Muscle layer of colon (tissue), 2 donors: ENCODE data around the gene CLTB.

Experiments used
- H3K27ac ChIP-seq: one replicate; pipeline ENCODE4 v1.7.0; 2013; ENCODE audit warnings: low read depth, mild to moderate bottlenecking, low read length, moderate library complexity
- H3K27me3 ChIP-seq, 2 donors: one replicate each; pipeline ENCODE4 v1.7.0; 2013; ENCODE audit warnings: low read length in 2 of 2, mild to moderate bottlenecking in 2 of 2; ENCODE audit not compliant: insufficient read depth in 2 of 2, control insufficient read depth in 1 of 2
- H3K36me3 ChIP-seq: one replicate; pipeline ENCODE4 v1.7.0; 2013; ENCODE audit warnings: mild to moderate bottlenecking, low read length; ENCODE audit not compliant: insufficient read depth
- H3K4me1 ChIP-seq: one replicate; pipeline ENCODE4 v1.7.0; 2013; ENCODE audit warnings: mild to moderate bottlenecking, low read length; ENCODE audit not compliant: insufficient read depth
- H3K4me3 ChIP-seq, 2 donors: one replicate each; pipeline ENCODE4 v1.7.0; 2013; ENCODE audit warnings: low read length in 2 of 2, low read depth in 1 of 2, mild to moderate bottlenecking in 1 of 2, moderate library complexity in 1 of 2
- H3K9ac ChIP-seq: one replicate; pipeline ENCODE4 v1.7.0; 2013; ENCODE audit warnings: low read length
- H3K9me3 ChIP-seq: one replicate; pipeline ENCODE4 v1.7.0; 2013; ENCODE audit warnings: mild to moderate bottlenecking, low read length
- donor health status: abdominal sarcoma.
- donor health status: Adenocarcinoma of cecum.

The CLTB gene

GRCh38 chr5:176369934-176370711, 46.2 kb downstream of the CLTB start:
- no peaks in the 10 kb centered on the region for H3K27me3 ChIP-seq
- no peak overlapping the region for H3K9ac ChIP-seq
- no peak overlapping the region for H3K27ac ChIP-seq
- H3K9me3 ChIP-seq: no peaks in the 10 kb centered on the region
- H3K4me3 ChIP-seq: no peak overlapping the region
- peaks cover 50% of the 10 kb centered on the region for H3K36me3 ChIP-seq
- peaks cover 22% of the 10 kb centered on the region for H3K4me1 ChIP-seq

DNA sequence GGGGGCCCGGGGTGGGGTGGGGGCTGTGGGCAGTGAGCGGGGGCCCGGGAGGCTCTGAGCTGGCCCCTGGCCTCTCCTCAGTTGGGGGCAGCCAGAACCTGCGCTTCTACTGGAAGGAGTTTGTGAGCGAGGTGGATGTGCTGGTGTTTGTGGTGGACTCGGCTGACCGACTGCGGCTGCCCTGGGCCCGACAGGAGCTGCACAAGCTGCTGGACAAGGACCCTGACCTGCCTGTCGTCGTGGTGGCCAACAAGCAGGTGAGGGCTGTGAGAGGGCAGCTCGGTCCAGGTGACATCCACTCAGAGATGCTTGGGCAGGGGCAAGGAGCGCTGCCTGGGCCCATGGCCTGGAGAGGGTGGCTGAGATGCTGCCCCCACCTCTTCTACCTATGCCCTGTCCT, 47.6 kb downstream of the CLTB start:
- Histone ChIP-seq H3K4me3 (no peak overlapping the region), H3K9ac (no peak overlapping the region), H3K27me3 (no peaks in the 10 kb centered on the region), H3K9me3 (no peaks in the 10 kb centered on the region), H3K4me1 (peaks cover 26% of the 10 kb centered on the region), H3K27ac (no peak overlapping the region), H3K36me3 (peaks cover 50% of the 10 kb centered on the region)

DNA sequence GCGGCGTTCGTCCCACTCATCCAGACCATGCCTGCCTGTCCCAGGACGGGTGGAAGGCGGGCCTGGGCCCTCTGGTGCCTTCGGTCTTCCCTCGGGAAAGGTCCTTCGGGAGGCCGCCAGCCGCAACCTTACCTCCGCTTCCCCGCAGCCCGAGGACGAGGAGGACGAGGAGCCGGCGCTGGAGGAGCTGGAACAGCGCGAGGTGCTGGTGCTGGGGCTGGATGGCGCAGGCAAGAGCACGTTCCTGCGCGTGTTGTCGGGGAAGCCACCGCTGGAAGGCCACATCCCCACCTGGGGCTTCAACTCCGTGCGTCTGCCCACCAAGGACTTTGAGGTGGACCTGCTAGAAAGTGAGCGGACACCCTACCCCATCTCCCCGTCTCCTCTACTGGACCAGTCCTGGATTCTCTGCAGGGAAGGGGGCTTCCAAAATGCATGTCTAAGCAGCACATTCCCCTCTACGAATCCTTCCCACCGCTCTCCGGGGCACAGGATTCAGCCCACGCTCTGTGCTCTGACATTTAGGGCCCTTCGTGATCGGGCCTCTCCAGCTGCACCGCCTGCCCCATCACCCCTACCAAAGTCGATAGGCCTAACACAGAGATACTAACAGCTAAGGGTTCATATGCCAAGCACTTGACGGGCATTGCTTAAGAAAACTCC, 50.0 kb downstream of the CLTB start:
- peak overlapping the region; percentile 88 for H3K27ac ChIP-seq
- no peak overlapping the region for H3K9ac ChIP-seq
- peaks cover 17% of the 10 kb centered on the region for H3K4me1 ChIP-seq
- H3K36me3 ChIP-seq: peaks cover 31% of the 10 kb centered on the region
- H3K4me3 ChIP-seq: peak overlapping the region; percentile 77 to 80
- no peaks in the 10 kb centered on the region for H3K9me3 ChIP-seq
- no peaks in the 10 kb centered on the region for H3K27me3 ChIP-seq

DNA sequence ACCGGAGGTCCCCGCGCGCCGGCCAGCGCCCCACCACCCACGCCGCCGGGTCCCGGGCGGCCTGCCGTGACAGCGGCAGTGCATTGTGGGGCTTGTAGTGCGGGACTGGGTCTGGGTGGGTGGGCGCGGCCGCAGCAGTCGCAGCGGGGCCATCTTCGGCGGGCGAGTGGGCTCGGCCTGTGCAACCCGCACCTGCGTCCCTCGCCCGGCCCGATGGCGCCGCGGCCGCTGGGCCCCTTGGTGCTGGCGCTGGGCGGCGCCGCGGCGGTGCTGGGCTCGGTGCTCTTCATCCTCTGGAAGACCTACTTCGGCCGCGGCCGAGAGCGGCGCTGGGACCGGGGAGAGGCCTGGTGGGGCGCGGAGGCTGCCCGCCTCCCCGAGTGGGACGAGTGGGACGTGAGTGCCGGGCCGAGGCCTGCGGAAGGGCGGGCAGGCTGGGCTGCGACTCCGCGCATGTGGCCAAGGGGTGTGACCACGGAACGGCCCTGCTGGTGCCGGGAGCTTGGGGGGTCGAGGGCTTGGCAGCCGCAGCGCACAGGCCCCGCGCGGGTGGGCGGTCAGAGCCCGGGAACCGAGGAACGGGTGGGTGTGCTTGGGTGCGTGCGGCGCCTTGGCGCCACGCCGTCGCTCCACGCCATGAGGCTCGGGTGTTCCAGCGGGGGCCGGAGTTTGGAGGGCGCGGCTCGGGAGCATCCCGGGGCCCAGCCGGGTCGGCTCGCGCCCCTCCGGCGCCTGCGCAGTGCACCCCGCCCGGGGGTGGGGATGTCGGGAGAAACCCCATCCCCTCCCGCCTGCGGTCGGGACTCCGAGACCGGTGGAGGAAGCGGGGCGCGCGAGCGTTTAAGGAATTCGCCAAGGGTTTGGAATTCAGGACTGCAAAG, 50.7 kb downstream of the CLTB start, which contains the start of gene ARL10:
ARL10 (plus strand) TSS at position 137 of the 881 bp plus-strand sequence; CDS start at position 214, 77 bp downstream.
- peak within 1 kb of the TSS; percentile 77 to 80 for H3K4me3 ChIP-seq
- H3K9me3 ChIP-seq: no peaks in the 10 kb centered on the region
- peak within 1 kb of the TSS; percentile 88 for H3K27ac ChIP-seq
- H3K36me3 ChIP-seq: peaks cover 29% of the 10 kb centered on the region
- peaks cover 17% of the 10 kb centered on the region for H3K4me1 ChIP-seq
- peak within 1 kb of the TSS; percentile 86 for H3K9ac ChIP-seq
- no peaks in the 10 kb centered on the region for H3K27me3 ChIP-seq

DNA sequence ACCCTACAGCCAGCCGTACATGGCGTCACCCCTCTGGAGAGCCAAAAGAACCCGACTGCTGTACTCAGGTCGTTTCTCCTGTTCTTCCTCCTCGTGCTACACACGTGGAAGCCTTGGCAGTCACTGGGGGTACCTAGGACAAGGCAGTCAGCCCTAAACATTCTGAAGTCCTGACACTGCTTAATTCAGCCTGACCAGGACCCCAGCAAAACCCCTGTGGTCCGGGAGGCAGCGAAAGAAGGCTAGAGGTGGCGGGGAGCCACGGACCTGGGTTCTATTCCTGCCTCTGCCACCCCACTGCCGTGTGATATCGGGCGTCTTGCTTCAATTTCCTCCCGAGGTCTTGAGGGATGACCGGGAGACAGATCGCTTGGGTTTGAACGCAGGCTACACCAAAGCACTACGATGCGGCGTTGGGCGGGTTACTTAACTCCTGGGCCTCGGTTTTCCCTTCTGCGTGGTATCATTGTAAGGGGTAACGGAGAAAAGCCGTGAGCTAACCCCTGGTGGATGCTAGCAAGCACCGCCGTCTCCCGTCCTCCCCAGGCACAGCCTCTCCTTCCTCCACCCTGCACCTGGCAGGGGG, 51.5 kb downstream of the CLTB start:
- Histone ChIP-seq H3K9me3 (no peaks in the 10 kb centered on the region), H3K4me1 (peaks cover 19% of the 10 kb centered on the region), H3K27ac (peak overlapping the region; percentile 88), H3K36me3 (peaks cover 22% of the 10 kb centered on the region), H3K4me3 (peak overlapping the region; percentile 77 to 80), H3K9ac (peak overlapping the region; percentile 86), H3K27me3 (no peaks in the 10 kb centered on the region)

GRCh38 chr5:176362233-176362490, 54.2 kb downstream of the CLTB start:
- Histone ChIP-seq H3K36me3 (peaks cover 9% of the 10 kb centered on the region), H3K9ac (no peak overlapping the region), H3K27ac (peak overlapping the region; percentile 77), H3K4me1 (peaks cover 20% of the 10 kb centered on the region), H3K9me3 (no peaks in the 10 kb centered on the region), H3K4me3 (peak overlapping the region; percentile 87 to 90), H3K27me3 (no peaks in the 10 kb centered on the region)

DNA sequence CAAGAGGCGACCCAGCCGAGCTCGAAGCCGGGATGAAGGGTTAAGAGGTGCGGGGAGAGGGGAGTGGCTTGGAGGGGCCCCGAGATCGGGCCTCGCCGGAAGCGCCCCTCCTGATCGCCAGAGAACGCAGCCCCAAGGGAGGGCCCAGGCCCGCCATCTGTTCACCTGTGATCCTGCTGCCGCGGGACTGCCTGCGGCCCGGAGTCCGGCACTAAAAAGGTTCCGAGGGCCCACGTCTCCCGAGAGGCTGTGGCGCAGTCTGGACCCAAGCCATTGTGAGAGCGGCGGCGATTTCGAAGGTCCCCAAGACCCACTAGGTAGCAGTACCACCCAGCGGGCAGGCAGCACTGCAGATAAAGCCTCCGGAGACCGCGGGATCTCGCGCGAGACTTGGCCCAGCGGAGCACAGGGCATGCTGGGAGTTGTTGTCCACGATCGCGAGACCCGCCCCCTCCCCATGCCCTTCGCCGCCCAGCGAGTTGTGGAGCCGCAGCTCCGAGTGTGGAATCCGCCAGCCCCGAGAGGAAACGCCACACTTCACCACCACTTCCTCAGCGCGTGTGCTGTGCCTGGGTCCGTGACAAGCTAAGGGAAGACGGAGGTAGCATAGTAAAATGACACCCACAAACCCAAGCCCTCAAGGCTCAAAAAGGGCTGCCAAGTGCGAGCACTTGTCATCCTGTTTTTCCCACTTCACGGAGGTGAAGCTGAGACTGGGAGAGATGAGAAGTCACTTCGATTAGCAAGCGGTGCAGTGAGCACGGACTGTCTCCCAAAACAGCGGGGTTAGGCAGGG, 54.7 kb downstream of the CLTB start, which contains the start of gene KIAA1191:
KIAA1191 (minus strand) TSS at position 328 of the 796 bp plus-strand sequence. CDS start 2,256 bp downstream, outside the sequence.
- peaks cover 11% of the 10 kb centered on the region for H3K36me3 ChIP-seq

DNA sequence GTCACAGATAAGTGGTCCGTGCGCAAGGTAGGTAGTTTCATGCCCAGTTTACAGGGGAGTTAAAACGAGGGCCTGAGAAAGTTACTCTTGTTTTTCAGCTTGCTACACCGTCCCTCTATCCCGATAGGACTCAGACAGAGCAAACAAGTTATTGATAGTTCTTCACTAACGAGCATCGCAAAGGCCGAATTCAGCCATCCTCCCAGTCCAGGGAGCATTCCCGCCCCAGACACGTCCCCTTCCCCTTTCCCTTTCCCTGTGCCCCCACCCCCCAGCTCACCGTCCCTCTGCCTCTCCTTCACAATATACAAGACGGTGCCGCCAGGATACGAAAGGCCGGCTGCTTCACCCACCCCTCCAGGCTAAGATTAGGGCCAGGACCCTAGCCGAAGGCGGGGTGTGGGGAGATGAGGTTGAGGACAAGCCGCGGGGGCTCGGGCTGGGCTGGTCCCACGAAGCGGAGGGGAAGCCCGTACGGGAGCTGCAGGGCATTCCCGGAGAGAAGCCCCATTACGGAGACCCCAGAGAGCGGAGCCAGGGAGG, 55.4 kb downstream of the CLTB start:
- Histone ChIP-seq H3K27ac (peak overlapping the region; percentile 77), H3K9me3 (no peaks in the 10 kb centered on the region), H3K27me3 (no peaks in the 10 kb centered on the region), H3K4me3 (peak overlapping the region; percentile 87 to 90), H3K4me1 (peaks cover 13% of the 10 kb centered on the region), H3K36me3 (peaks cover 18% of the 10 kb centered on the region), H3K9ac (peak overlapping the region; percentile 18)

More for the DNA sequence above, 54.7 kb downstream of the CLTB start, which contains the start of gene KIAA1191:
- Histone ChIP-seq H3K27ac (peak within 1 kb of the TSS; percentile 77), H3K9ac (peak within 1 kb of the TSS; percentile 18), H3K4me1 (peaks cover 19% of the 10 kb centered on the region), H3K4me3 (peak within 1 kb of the TSS; percentile 87 to 90), H3K27me3 (no peaks in the 10 kb centered on the region), H3K9me3 (no peaks in the 10 kb centered on the region)

DNA sequence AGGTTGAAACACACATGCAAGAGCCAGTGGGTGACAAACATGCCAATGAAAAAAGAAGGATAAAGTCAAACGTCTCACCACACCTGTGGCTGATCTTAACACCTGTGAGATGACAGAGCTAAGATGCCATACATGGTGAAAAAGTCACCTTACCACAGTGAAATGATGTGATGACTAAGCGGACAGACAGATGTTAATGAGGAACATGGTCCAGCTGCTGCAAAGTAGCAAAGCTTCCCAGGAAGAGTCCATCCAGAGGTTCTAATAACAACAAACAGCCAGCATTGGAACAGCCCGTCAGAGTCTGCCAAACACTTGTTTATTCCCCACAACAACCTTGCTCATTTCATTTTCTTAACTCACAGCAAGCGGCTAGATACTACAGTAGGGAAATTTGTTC, 56.7 kb downstream of the CLTB start:
- peaks cover 10% of the 10 kb centered on the region for H3K4me1 ChIP-seq

DNA sequence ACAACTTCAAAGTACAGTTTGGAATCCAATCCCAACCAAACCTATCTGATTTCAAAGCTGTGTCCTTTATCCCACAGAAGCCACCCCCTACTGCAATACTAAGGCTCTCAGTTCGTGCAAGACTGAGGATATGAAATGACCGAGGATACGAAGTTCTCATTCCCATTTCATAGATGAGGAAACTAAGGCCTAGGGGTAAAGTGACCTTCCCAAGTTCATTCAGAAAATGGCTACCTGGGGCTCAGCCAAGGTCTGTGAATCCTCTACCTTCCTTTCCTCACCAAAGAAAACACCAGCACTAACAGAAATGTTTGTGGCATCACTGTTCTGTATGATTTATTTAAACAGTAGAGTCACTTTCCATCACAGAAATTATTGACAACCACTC, 60.2 kb downstream of the CLTB start:
- peaks cover 9% of the 10 kb centered on the region for H3K4me1 ChIP-seq
- no peak overlapping the region for H3K27ac ChIP-seq
- H3K9me3 ChIP-seq: no peaks in the 10 kb centered on the region
- no peaks in the 10 kb centered on the region for H3K27me3 ChIP-seq
- H3K36me3 ChIP-seq: peaks cover 57% of the 10 kb centered on the region
- no peak overlapping the region for H3K4me3 ChIP-seq
- no peak overlapping the region for H3K9ac ChIP-seq

More for the DNA sequence above, 56.7 kb downstream of the CLTB start:
- Histone ChIP-seq H3K9me3 (no peaks in the 10 kb centered on the region), H3K36me3 (peaks cover 29% of the 10 kb centered on the region), H3K27me3 (no peaks in the 10 kb centered on the region), H3K27ac (no peak overlapping the region), H3K9ac (no peak overlapping the region), H3K4me3 (no peak overlapping the region)
